Naive thymus-derived CD4-positive, alpha-beta T cell (primary cell): ENCODE measurements around the gene PEAK3. TPM values are rescaled to one million over a fixed set of nuclear protein-coding genes. Genes with fewer than 3 reads are reported as not detected.

ENCODE experiments used
- microRNA-seq: library from miRNA; unstranded; fragments of <30 nt; microRNA quantifications from one replicate; pipeline ENCODE4 v1.2.0, GENCODE V29; 2022; ENCODE audit warnings: borderline microRNAs expressed
- polyA plus RNA-seq, 2 donors: library from polyadenylated mRNA; unstranded; fragments of 300-500 nt; fragmentation: Illumina TruSeq; gene quantifications; one replicate each; pipeline ENCODE4 v1.2.3, GENCODE V29; 2021
- total RNA-seq, 6 experiments: library from RNA in 5 of 6; stranded (reverse) in 5 of 6; gene quantifications; 1 replicate in 5 of 6; 2 replicates in 1 of 6; pipeline ENCODE4 v1.2.3 and lab custom pipeline; 2021 to 2026

The PEAK3 gene
- total and polyA plus RNA-seq, 7 experiments from 2014 or later = 0.14 to 3.9 (median 0.36) TPM; not detected in 1

Small RNAs within 50 kb of the gene (microRNA-seq; reads per million reads assigned to microRNA genes)
- gene MIR1227 (not detected), gene MIR4321 (not detected)

Other genes with a start within 250 kb of the PEAK3 start
- 100 to 1,000 TPM; 190 to 347 (median 238) TPM for gene MKNK2, start 230.9 kb downstream of the PEAK3 start, total RNA-seq
- 10 to 100 TPM; 28.8 to 52.9 TPM for gene MKNK2, start 230.9 kb downstream of the PEAK3 start, polyA plus RNA-seq
- 100 to 1,000 TPM in 4 of 5 experiments, 10 to 100 TPM in 1; 93.2 to 269 (median 117) TPM for gene MOB3A, start 185.8 kb downstream of the PEAK3 start, total RNA-seq
- 100 to 1,000 TPM in 1 of 2 donors, 10 to 100 TPM in 1; 49.5 to 114 TPM for gene MOB3A, start 185.8 kb downstream of the PEAK3 start, polyA plus RNA-seq
- 10 to 100 TPM; 12.2 to 26.8 (median 15.7) TPM for gene IZUMO4, start 185.3 kb downstream of the PEAK3 start, total RNA-seq
- gene IZUMO4, start 185.3 kb downstream of the PEAK3 start, polyA plus RNA-seq = 1 to 10 TPM in 1 of 2 donors, under 1 TPM in 1; 0.73 to 1.9 TPM
- 100 to 1,000 TPM in 1 of 5 experiments, 10 to 100 TPM in 4; 63.7 to 106 (median 80.3) TPM for gene AP3D1, start 130.6 kb downstream of the PEAK3 start, total RNA-seq
- 10 to 100 TPM; 12.3 to 41.7 TPM for gene AP3D1, start 130.6 kb downstream of the PEAK3 start, polyA plus RNA-seq
- gene DOT1L, start 118.2 kb downstream of the PEAK3 start, total RNA-seq = 10 to 100 TPM; 27.8 to 66.1 (median 38.3) TPM
- 1 to 10 TPM in 1 of 2 donors, under 1 TPM in 1; 0.32 to 1.1 TPM for gene DOT1L, start 118.2 kb downstream of the PEAK3 start, polyA plus RNA-seq
- 10 to 100 TPM; 32.9 to 65.0 (median 50.2) TPM for gene PLEKHJ1, start 45.8 kb downstream of the PEAK3 start, total RNA-seq
- gene PLEKHJ1, start 45.8 kb downstream of the PEAK3 start, polyA plus RNA-seq = 100 to 1,000 TPM in 1 of 2 donors, 10 to 100 TPM in 1; 79.5 to 123 TPM
- 100 to 1,000 TPM; 131 to 150 (median 133) TPM for gene SF3A2, start 45.4 kb downstream of the PEAK3 start, total RNA-seq
- 10 to 100 TPM; 22.3 to 34.5 TPM for gene SF3A2, start 45.4 kb downstream of the PEAK3 start, polyA plus RNA-seq
- 10 to 100 TPM in 2 of 5 experiments, 1 to 10 TPM in 2, under 1 TPM in 1; 0.37 to 12.9 (median 4.6) TPM for gene AMH, start 32.9 kb downstream of the PEAK3 start, total RNA-seq
- not detected for gene AMH, start 32.9 kb downstream of the PEAK3 start, polyA plus RNA-seq
- gene JSRP1, start 25.8 kb downstream of the PEAK3 start, total RNA-seq = under 1 TPM in 3 of 5 experiments, not detected in 2; 0.24 to 0.41 (median 0.27) TPM
- gene JSRP1, start 25.8 kb downstream of the PEAK3 start, polyA plus RNA-seq = under 1 TPM in 1 of 2 donors, not detected in 1; 0.54 TPM
- gene LINGO3, start 26.0 kb upstream of the PEAK3 start, total RNA-seq = 1 to 10 TPM in 2 of 5 experiments, under 1 TPM in 3; 0.27 to 1.8 (median 0.72) TPM
- 10 to 100 TPM in 1 of 2 donors, 1 to 10 TPM in 1; 3.6 to 12.9 TPM for gene LINGO3, start 26.0 kb upstream of the PEAK3 start, polyA plus RNA-seq
- gene LSM7, start 46.4 kb upstream of the PEAK3 start, total RNA-seq = 100 to 1,000 TPM in 3 of 5 experiments, 10 to 100 TPM in 2; 79.4 to 131 (median 102) TPM
- gene LSM7, start 46.4 kb upstream of the PEAK3 start, polyA plus RNA-seq = 100 to 1,000 TPM; 142 to 182 TPM
- 100 to 1,000 TPM in 4 of 5 experiments, 10 to 100 TPM in 1; 92.2 to 150 (median 140) TPM for gene SPPL2B, start 46.5 kb upstream of the PEAK3 start, total RNA-seq
- gene SPPL2B, start 46.5 kb upstream of the PEAK3 start, polyA plus RNA-seq = 10 to 100 TPM; 11.1 to 15.7 TPM
- not detected for gene TMPRSS9, start 78.1 kb upstream of the PEAK3 start, total RNA-seq
- not detected for gene TMPRSS9, start 78.1 kb upstream of the PEAK3 start, polyA plus RNA-seq
- gene TIMM13, start 145.4 kb upstream of the PEAK3 start, total RNA-seq = 10 to 100 TPM; 31.3 to 70.8 (median 35.4) TPM
- gene TIMM13, start 145.4 kb upstream of the PEAK3 start, polyA plus RNA-seq = 10 to 100 TPM; 63.6 to 75.3 TPM
- 10 to 100 TPM; 10.8 to 86.4 (median 16.6) TPM for gene LMNB2, start 174.8 kb upstream of the PEAK3 start, total RNA-seq
- 10 to 100 TPM in 1 of 2 donors, 1 to 10 TPM in 1; 5.6 to 11.4 TPM for gene LMNB2, start 174.8 kb upstream of the PEAK3 start, polyA plus RNA-seq
- 100 to 1,000 TPM in 2 of 5 experiments, 10 to 100 TPM in 3; 71.7 to 157 (median 84.2) TPM for gene GADD45B, start 194.0 kb upstream of the PEAK3 start, total RNA-seq
- gene GADD45B, start 194.0 kb upstream of the PEAK3 start, polyA plus RNA-seq = 10 to 100 TPM; 30.1 to 38.4 TPM